Measurements from ENCODE around the gene SUMO2. TPM values are rescaled to one million over a fixed set of nuclear protein-coding genes. Genes with fewer than 3 reads are reported as not detected.

The SUMO2 gene
- total and polyA plus RNA-seq, 10 of the 15 experiments (the other 5 are each of a cell fraction or from before 2014, with no cell fraction given), result 163 to 803 (median 555) TPM

- no peak for TF ChIP-seq ELK1 (IDR thresholded peaks at IDR 0.05; ENCODE audit: low read depth, low read length)
Measured at GRCh38 chr17:75182569-75183436, at the start of gene SUMO2 (continued).

GRCh38 chr17:75231741-75232464, 49.1 kb upstream of the SUMO2 start:
- Histone ChIP-seq H3K4me3 (no peak overlapping the region), H3K27ac (ENCODE audit: control insufficient read depth, insufficient read depth) (no peak overlapping the region), H3K9me3 (replicated peaks; ENCODE audit: control insufficient read depth, insufficient read depth, low read length) (no peaks in the 10 kb centered on the region), H3K9ac (ENCODE audit: control insufficient read depth, insufficient read depth, low read length) (no peak overlapping the region), H3K4me2 (ENCODE audit: control insufficient read depth, insufficient read depth) (no peak overlapping the region), H3K27me3 (replicated peaks in 1 of 2; ENCODE audit: control insufficient read depth in 2 of 2, insufficient read depth in 2 of 2, low read length in 1 of 2) (no peaks in the 10 kb centered on the region), H3K36me3 (ENCODE audit: control insufficient read depth in 2 of 2, insufficient read depth in 2 of 2, low read length in 1 of 2) (peaks cover 34 to 43% of the 10 kb centered on the region in 2 experiments), H3K79me2 (ENCODE audit: control insufficient read depth, insufficient read depth, low read length) (no peaks in the 10 kb centered on the region), H2AFZ (ENCODE audit: control insufficient read depth, low read depth, low read length) (no peak overlapping the region), H3K4me1 (ENCODE audit: control insufficient read depth, insufficient read depth, low read length) (no peaks in the 10 kb centered on the region), H4K20me1 (ENCODE audit: control insufficient read depth, insufficient read depth) (no peaks in the 10 kb centered on the region)
- ChIA-PET CTCF (interaction anchor here (1.4 to 1.6 kb wide), 3 partner anchors 31 to 270 kb away, joined by 4 to 5 read pairs (median 4); no protein-coding TSS in a partner anchor), SMC1A (ENCODE audit: uncharacterized antibody, unreplicated experiment) (no interaction called here), RAD21 (ENCODE audit: unreplicated experiment) (interaction anchor here (1.0 kb wide), 1 partner anchor 29 kb away, joined by 3 read pairs; the partner anchor contains the start of gene GGA3), POLR2A (no interaction called here)
- TF ChIP-seq CHD2 (IDR thresholded peaks at IDR 0.05; ENCODE audit: borderline replicate concordance, low read depth, low read length), result no peak
- peak; percentile 41; the same call in 1 of the 2 replicates for TF ChIP-seq POLR2A (IDR thresholded peaks at IDR 0.05; ENCODE audit: low read depth, low read length)
- intact Hi-C loops (cut with micrococcal nuclease; ENCODE audit: unreplicated experiment) (no loop called here), in situ Hi-C loops (cut with MboI) (no loop called here)
- DNase-seq (ENCODE audit: low read depth, low spot score), result no peak
- 97% methylated on average over 18 of the region's 18 CpGs for WGBS (ENCODE audit: insufficient coverage, insufficient replicate concordance, low lambda C conversion rate, missing lambda C conversion rate)
- no peak for ATAC-seq
- BruUV-seq (replicated peaks), result no TSS peak
- no peak for FAIRE-seq
